HG03097 (cell line): Measurements from ENCODE around the gene COCH.
"Not testable (repeated sequence)": the region's sequence is repeated elsewhere in the genome, so short reads cannot be mapped to it uniquely, and the experiment has no call there.

Source experiments
- ATAC-seq: cut with Tn5 transposase; IDR thresholded peaks from one replicate; pipeline ENCODE4 v1.9.1; 2021; ENCODE audit not compliant: unreplicated experiment, low FRiP score

COCH gene

DNA sequence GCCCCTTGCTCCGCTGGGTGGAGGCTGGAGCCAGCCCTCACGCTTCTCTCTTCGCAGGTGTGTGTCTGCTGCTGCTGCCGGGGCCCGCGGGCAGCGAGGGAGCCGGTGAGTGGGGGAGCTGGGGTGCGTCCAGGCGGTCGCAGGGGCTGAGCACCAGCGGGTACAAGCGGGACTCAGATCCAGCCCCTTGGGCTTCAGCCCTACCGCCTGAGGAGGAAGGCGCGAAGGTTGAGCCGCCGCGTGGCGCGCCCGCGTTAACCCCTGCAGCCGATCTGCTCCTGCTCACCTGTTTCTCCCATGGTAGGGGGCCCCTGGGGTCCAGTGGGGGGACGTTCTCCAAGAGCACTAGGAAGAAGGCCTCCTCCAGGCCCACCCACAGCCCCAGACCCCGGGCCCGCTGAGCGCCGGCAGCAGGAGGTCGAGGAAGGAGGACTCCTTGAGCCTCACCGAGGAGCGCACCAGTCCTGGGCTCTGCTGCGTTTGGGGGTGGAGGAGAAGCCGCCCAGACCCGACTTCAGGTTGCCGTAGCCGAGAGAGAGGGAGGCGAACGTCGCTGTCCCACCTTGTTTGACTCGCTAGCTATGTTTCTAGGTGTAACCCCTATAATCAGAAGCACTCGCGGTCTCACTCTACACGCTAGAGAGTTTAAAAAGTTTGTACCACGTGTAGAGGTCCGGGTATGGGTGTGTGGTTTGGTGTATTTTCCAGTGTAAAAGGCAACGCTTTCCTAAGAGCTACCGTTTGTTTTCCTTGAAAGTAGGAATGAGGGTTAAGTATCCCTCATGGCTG lies 834 bp downstream of the COCH start:
- peak; percentile 18 for ATAC-seq

DNA sequence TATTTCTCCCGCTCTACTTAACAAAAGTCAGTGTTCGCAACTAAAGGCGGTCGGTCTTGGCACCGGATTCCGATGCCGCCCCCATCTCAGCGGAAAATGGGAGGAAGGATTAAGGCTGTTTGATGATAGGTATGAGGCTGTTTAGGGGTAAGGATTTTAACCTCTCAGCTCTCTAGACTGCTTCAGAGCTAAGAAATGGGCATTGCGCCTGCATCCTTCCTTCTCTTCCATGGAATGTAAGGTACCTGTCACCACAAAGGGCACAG lies 1.4 kb downstream of the COCH start:
- ATAC-seq, result no peak

DNA sequence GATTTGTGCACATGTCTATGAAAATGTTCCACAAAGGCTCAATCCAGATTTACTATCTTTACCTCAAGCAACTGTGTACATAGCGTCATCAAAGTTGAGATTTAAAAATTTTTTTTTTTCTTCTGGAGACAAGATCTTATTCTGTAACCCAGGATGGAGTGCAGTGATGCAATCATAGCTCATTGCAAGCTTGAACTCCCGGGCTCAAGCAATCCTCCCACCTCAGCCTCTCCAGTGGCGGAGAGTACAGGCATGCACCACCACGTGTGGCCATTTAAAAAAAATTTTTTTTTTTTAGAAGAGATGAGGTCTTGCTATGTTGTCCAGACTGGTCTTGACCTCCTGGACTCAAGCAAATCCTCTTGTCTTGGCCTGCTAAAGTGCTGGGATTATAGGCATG lies 2.3 kb downstream of the COCH start:
- ATAC-seq, result no peak

DNA sequence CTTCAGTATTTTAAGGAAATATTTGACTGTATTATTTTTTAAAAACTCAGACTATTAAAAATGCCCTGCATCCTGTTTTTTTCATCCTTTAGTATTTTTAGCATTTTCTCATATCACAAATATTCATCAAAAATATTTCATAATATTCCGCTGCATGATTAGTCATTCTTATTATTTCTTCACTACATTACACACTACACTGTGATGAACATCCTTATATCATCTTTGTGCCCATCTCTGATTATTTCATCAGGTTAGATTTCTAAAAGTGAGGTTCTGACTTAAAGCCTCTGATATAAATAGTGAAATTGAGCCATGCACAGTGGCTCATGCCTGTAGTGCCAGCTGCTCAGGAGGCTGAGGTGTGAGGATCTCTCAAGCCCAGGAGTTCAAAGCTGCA lies 8.1 kb downstream of the COCH start:
- no peak for ATAC-seq

DNA sequence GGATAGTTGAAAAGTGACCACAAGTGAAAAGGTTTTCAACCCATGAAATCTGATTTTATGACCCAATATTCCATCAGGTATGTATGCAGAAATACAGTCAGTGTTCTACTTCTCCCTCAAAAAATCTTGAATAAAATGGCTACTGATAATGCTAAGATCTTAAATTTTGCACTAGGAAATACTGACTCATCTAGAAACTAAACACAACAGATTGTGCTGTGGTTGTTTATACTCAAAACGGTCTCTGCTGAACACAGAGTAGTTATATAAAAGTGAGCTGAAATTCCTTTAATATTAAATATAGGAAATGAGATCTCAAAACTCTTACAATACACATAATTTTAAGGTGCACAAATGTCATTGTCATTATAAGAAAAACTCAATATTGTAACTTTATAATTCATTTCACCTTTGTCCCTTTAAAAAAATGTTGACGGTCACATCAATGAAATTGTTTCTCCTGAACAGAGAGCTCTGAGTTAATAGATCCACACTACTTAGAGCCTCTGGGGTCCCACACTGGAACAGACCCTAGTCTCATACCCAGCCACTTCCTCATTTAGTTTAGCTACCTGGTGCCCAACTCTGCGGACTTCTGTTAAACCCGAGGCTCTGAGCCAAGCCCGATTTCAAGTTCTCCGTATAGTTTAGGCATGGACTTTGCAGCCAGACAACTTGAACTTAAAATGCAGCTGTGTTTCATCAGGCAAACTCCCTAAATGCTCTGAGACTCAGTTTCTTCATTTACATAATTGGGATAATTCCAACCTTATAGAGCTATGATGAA lies 9.3 kb downstream of the COCH start:
- no peak for ATAC-seq

DNA sequence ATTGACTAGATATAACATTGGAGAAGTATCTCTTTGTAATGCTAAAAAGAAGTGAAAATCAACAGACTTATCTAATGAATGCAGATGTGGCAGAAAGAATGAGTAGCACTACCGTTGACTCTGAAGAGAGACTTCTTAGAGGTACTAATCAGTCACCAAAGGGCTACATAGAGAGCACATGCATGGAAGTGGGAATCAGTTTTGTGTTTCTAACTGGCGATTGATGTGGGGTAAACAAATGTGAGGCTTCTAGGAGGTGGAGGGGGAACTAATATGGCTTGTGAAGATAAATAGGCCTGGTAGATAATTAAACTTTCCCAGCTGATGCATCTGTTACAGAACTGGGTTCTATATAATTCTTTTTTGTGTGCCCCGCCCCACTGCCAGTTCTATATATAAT lies 10.5 kb downstream of the COCH start:
- ATAC-seq, result no peak

DNA sequence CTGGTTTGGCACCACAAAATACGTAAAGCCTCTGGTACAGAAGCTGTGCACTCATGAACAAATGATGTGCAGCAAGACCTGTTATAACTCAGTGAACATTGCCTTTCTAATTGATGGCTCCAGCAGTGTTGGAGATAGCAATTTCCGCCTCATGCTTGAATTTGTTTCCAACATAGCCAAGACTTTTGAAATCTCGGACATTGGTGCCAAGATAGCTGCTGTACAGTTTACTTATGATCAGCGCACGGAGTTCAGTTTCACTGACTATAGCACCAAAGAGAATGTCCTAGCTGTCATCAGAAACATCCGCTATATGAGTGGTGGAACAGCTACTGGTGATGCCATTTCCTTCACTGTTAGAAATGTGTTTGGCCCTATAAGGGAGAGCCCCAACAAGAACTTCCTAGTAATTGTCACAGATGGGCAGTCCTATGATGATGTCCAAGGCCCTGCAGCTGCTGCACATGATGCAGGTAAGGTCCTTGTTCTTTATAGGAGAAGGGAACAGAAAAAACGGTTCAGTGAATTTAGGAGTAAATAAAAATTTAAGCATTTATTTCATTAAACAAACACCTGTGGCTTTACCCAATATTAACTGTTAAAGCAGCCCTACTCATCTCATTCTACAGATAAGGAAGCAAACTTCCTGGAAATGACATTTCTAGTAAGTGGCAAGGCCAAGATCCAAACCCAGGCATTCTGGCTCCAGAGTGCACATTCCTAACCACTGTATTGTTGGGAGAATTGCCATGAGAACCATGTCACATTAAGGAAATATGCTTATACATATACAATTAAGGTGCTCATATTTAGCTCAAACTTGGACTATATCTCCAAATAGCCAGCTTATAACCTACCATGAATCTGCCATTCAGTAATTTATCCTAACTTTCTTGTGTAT lies 11.7 kb downstream of the COCH start:
- ATAC-seq, result no peak

DNA sequence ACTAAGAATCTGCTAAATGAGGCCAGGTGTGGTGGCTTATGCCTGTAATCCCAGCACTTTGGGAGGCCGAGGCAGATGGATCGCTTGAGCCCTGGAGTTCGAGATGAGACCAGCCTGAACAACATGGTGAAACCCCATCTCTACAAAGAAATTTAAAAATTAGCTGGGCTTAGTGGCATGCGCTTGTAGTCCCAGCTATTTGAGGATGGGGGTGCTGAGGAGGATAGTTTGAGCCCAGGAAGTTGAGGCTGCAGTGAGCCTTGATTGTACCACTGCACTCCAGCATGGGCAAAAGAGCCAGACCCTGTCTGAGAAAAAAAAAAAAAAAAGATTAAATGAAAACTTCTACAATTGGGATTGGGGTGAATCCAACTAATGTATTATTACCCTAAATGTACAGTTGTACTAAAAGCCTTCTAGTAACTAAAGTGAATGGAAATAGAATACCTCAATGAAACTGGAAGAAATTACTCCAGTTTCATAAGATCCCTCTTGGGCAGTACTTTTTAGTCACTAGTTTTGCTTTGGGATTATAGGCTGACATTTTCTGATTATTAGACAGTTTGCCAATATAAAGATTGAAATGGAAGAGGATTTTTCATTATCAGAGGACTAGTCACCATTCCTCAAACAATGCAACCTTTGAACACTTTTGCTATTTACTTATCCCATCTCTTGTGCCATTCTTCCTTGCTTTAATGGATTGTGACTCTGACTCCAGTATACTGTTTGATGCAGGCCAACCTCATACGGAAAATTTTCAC lies 14.3 kb downstream of the COCH start:
- ATAC-seq, result no peak

DNA sequence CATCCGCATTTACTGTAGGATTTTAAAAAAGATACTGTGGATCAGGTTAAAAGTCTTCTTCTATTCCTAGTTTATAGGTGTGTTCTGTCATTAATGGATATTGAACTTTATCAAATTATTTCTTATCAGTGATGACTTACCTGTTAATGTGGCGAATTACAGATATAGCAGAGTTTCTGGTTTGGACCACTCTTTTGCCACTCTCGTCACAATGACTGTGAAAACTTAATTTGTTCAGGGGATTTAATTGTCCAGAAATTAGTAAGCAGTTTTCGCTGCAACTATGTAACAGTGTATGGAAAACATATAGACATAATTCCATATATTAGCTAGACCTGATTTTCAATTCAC lies 14.9 kb downstream of the COCH start:
- ATAC-seq, result no peak

DNA sequence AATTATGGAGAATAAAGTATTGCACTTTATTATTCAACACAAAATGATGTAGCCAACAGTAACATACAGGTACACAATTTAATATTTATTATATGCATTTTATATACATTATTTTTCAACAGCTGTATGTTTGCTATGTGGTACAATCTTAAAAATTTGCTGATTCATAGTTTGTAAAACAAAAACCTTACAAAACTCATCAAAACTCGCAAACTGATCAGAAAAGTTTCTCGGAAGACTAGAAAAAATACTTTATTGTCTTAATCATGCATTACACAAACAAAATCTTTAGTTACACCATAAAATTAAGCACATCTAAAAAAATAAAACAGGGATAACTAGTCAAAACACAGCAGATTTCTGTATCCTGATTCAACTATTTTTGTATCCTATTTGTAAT lies 19.5 kb downstream of the COCH start:
- ATAC-seq, result no peak

DNA sequence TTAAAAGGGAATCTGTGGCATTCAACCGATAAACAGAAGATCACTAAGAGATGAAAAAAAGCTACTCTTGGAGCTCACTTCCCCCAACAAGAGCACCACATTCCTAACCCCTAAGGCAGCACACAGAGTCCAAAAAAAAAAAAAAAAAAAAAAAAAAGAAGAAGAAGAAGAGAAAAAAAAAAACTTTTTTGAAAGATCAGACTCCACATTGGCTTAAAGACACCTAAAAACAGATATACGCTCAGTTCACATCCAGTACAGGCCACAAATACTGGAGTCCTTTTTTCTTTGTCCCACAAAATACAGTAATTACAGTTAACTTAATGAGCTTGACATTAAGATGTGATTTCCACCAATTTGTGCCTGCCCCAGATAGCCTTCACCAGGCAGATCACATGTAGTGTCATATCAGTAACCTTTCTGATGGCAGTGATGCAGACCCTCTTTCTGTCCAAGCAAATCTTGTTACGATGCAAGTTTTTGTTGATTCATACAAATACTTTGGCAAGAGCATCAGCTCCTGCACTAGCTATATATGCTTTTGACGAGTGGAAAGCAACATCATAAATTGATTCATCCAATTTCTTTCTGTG lies 20.7 kb downstream of the COCH start:
- no peak for ATAC-seq

DNA sequence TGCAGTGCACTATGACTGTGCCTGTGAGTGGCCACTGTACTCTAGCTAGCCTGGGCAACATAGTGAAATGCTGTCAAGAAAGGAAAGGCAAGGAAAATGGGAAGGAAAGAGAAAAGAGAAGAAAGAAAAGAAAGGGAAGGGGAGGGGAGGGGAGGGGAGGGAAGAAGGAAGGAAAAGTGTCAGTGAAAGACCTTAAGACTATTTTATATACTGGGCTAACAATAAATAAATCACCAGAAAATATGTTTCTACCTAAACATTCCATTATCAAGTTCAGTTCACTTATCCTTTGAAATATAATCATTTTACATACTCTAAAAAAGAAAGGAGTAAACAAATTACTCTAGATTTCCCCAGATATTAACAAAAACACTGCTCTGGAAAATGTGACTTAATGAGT lies 22.1 kb downstream of the COCH start:
- no peak for ATAC-seq

DNA sequence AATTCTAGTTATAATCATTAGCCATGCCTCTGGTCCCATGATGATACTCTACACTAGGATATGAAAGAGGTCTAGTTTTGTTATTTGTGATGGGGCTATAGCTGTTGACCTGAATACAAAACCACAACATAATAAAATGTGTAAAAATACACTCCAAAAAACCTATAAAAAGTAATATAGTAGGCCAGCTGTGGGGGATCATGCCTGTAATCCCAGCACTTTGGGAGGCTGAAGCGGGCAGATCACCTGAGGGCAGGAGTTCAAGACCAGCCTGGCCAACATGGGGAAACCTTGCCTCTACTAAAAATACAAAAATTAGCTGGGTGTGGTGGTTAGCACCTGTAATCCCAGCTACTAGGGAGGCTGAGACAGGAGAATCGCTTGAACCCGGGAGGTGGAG lies 22.8 kb downstream of the COCH start:
- not testable (repeated sequence) for ATAC-seq

DNA sequence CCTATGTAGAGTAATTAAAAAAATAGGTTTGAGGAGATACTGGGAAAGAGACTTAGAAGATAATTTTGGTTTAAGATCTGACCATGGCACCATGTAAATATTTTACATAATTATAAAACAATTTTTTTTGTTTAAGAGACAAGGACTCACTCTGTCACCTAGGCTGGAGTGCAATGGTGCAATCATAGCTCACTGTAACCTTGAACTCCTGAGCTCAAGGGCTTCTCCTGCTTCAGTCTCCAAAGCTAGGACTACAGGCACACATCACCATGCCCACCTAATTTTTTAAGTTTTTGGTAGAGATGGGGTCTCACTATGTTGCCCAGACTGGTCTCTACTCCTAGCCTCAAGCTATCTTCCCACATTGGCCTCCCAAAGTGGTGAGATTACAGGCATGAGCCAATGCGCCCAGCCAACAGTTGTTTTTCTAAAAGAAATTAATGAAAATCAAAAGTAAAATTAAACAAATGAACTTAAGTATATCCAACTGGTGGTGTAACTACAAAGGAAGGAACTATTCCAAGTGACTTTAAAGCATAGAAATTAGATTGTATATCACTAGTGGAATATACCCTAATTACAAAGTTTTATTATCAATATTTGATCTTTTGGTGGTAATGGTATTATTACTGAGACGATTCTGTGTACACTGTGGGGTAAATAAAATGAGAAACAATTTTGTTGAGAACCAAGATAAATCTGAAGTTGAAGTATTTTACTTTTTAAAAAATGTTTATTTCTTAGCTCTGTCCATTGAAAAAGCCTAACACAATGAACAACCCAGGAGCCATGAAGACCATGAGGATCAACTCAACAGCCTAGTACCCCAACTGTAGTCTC lies 29.1 kb downstream of the COCH start:
- no peak for ATAC-seq

DNA sequence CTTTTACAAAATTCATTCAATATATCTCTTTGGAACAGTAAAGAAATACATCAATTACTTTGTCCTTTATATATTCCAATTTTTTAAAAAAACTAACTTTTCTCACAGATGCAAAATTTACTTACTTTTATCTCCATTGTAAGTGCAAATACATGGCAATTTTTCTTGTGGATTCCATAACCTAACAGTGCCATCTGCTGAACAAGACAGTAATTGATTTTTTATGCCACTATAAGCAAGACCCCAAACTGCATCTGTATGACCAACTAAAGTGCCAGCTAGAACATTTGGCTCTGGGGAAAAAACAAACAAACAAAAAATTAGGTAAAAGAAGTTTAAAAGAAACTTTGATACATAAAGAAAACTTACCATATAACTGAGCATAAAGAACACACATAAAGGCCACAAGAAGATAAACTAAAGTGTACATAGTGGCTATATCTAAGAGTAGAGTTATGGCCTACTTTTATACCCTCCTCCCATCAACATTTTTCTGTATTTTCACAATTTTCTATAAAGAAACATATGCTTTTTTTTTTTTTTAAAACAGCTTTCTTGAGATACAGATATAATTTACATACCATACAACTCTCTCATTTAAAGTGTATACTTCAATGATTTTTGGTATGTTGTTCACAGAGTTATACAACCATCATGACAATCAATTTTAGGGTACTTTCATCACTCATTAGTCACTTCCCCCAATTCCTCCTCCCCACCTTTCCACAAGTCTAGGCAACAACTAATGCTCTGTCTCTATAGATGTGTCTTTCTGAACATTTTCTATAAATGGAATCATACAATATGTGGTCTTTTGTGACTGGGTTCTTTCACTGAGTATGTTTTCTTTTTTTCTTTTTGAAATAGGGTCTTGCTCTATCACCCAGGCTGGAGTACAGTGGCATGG lies 32.6 kb downstream of the COCH start:
- ATAC-seq, result no peak

DNA sequence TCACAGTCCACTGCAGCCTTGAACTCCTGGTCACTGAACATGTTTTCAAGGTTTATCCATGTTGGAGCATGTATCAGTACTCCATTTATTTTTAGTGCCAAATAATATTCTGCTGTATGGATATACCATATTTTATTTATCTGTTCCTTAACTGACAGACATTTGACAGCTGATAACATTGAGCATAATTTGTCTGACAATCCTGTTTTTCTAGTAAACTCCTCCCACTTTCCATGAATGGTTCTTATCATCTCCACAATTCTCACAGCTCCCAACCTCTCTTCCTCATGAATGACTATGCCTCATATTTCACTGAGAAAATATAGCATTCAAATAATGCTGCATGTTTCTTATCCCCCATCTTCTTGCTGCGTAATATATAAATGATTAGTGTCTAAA lies 33.3 kb downstream of the COCH start:
- ATAC-seq, result no peak

DNA sequence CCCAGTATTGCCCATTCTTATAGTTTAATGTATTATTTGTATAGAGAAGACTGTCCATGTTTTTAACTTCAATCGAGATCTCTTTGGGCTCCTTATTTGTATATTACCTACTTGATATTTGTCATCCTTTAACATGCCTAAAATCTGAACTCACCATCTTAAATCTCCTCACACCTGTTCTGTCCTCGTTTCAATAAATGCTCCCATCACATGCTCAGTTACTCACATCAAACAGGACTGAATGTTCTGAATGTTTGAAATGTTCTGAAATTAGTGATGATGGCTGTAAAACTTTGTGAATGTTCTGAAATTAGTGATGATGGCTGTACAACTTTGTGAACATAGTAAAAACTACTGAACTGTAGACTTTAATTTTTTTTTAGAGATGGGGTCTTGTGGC lies 34.5 kb downstream of the COCH start:
- ATAC-seq, result no peak

DNA sequence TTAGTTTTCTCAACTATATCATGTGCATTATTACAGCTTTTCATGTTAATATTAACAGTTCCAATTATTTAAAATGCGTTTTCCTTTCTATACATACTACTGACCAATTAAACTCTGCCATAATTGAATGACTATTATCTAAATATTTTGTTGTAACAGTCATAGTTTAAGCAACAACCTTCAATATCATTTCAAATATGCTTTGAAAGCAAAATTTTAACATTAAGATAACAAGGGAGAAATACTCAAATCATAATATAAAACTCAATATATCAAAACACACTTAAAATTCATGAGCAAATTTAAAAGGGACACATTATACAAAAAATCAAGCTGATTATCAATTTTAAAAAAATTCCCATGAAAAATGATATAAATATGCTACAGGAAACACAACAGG lies 40.5 kb downstream of the COCH start:
- no peak for ATAC-seq

DNA sequence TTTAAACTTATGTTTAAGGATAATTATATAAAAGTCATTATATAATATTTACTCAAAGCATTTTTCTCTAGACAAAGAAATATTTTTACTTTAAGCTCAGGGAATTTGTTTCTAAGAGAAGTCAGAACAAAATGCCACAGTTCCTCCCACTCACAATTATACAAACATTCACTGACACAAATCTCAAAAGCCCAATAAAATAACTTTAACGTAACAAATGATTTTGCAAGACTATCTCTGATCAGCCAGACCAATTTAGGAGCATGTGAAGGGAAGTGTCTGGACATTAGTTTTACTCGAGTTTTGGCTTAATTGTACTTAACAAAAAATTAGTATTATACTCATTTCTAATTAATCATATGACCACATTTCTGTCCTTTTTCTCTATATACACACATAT lies 41.2 kb downstream of the COCH start:
- no peak for ATAC-seq
